ENCODE results near the gene MFSD6.
"Not testable (repeated sequence)": the region's sequence is repeated elsewhere in the genome, so short reads cannot be mapped to it uniquely, and the experiment has no call there.

Gene MFSD6

DNA sequence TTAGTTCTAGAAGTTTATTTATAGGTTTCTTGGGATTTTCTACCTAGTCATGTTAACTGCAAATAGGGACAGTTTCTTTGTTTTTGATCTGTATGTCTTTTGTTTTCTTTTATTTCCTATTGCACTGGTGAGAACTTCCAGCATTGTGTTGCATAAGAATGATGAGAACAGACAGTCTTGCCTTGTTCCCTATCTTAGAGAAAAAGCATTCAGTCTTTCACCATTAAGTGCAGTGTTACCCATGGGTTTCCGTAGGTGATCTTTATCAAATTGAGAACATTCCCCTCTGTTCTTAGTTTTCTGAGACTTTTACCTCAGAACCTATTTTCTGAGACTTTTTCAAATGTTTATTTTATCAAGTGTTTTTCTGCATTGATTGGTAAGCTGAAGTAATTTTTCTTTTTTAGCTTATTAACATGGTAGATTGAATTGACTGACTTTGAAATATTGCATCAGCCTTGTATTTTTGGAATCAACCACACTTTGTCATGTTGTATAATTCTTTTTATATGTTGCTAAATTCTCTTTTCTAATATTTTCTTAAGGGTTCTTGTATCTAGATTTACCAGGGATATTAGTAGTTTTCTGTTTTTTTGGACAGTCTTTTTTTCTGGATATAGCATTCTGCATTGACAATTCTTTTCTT, 17.2 kb downstream of the MFSD6 start:
- no peaks in the 10 kb centered on the region; the same call in none of the 2 replicates for H3K79me2 ChIP-seq (ENCODE audit: control insufficient read depth, low read length)
- no peak overlapping the region for H3K4me2 ChIP-seq (ENCODE audit: low read length)
- TF ChIP-seq, protein P1, sequence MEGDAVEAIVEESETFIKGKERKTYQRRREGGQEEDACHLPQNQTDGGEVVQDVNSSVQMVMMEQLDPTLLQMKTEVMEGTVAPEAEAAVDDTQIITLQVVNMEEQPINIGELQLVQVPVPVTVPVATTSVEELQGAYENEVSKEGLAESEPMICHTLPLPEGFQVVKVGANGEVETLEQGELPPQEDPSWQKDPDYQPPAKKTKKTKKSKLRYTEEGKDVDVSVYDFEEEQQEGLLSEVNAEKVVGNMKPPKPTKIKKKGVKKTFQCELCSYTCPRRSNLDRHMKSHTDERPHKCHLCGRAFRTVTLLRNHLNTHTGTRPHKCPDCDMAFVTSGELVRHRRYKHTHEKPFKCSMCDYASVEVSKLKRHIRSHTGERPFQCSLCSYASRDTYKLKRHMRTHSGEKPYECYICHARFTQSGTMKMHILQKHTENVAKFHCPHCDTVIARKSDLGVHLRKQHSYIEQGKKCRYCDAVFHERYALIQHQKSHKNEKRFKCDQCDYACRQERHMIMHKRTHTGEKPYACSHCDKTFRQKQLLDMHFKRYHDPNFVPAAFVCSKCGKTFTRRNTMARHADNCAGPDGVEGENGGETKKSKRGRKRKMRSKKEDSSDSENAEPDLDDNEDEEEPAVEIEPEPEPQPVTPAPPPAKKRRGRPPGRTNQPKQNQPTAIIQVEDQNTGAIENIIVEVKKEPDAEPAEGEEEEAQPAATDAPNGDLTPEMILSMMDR (IDR thresholded peaks at IDR 0.05; ENCODE audit: low read depth, low read length, poor library complexity, severe bottlenecking): no peak
- no peaks in the 10 kb centered on the region for H3K9me3 ChIP-seq (ENCODE audit: control insufficient read depth, insufficient read depth, low read length)
- no peaks in the 10 kb centered on the region for H3K27me3 ChIP-seq (ENCODE audit: control insufficient read depth, low read length)
- H4K20me1 ChIP-seq (ENCODE audit: control insufficient read depth, insufficient read depth, low read depth, low read length): no peaks in the 10 kb centered on the region
- H3K9me2 ChIP-seq (replicated peaks; ENCODE audit: control insufficient read depth, low read length): no peaks in the 10 kb centered on the region
- H3K36me3 ChIP-seq (ENCODE audit: control insufficient read depth, low read length): peaks cover 3% of the 10 kb centered on the region; the same call in 1 of the 2 replicates
- H3K4me1 ChIP-seq (ENCODE audit: control insufficient read depth, low read length): peaks cover 7% of the 10 kb centered on the region
- H3K27ac ChIP-seq (ENCODE audit: low read depth, low read length): no peak overlapping the region
- H3F3A ChIP-seq (ENCODE audit: control insufficient read depth, insufficient read depth): no peaks in the 10 kb centered on the region; the same call in 1 of the 2 replicates
- no peak overlapping the region for H3K4me3 ChIP-seq (ENCODE audit: low read length)

DNA sequence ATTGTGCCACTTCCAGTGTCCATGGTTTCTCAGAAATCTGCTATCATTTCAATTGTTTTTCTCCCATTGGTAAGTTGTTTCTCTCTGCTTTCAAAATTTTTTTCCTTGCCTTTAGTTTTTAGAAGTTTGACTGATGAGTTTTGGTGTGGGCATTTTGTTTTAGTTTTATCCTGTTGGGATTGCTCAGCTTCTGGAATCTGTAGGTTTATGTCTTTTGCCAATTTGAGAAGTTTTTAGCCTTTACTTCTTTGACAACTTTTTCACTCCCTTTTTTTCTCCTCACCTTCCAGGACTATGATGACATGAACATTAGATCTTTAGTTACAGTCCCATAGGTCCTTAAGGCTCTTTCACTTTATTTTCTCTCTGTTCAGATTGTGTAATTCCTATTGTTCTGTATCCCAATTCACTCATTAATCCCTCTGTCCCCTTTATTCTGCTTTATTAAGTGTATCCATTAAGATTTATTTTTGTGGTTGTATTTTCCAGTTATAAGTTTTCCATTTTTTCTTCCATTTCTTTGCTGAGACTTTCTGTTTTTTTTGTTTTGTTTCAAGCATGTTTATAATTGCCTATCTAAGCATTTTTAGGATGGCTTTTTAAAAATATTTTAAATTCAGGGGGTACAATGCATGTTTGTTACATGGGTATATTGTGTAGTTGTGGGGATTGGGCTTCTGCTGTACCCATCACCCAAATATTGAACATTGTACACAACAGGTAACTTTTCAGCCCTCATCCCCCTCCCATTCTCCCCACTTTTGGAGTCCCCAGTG, 17.9 kb downstream of the MFSD6 start:
- no peaks in the 10 kb centered on the region; the same call in 1 of the 2 replicates for H3F3A ChIP-seq (ENCODE audit: control insufficient read depth, insufficient read depth)
- no peak for TF ChIP-seq EZH2phosphoT487 (IDR thresholded peaks at IDR 0.05; ENCODE audit: borderline replicate concordance, low read length)
- TF ChIP-seq, protein P1 (IDR thresholded peaks at IDR 0.05; ENCODE audit: low read depth, low read length, poor library complexity, severe bottlenecking): no peak
- no peaks in the 10 kb centered on the region; the same call in none of the 2 replicates for H3K79me2 ChIP-seq (ENCODE audit: control insufficient read depth, low read length)

DNA sequence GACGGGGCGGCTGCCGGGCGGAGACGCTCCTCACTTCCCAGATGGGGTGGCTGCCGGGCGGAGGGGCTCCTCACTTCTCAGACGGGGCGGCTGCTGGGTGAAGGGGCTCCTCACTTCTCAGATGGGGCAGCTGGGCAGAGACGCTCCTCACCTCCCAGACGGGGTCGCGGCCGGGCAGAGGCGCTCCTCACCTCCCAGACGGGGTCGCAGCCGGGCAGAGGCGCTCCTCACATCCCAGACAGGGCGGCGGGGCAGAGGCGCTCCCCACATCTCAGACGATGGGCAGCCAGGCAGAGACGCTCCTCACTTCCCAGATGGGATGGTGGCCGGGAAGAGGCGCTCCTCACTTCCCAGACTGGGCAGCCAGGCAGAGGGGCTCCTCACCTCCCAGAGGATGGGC, 22.7 kb downstream of the MFSD6 start:
- H3K27ac ChIP-seq (ENCODE audit: low read depth, low read length); H3K36me3 ChIP-seq (ENCODE audit: control insufficient read depth, low read length); H3K79me2 ChIP-seq (ENCODE audit: control insufficient read depth, low read length); H3F3A ChIP-seq (ENCODE audit: control insufficient read depth, insufficient read depth); H4K20me1 ChIP-seq (ENCODE audit: control insufficient read depth, insufficient read depth, low read depth, low read length); H3K27me3 ChIP-seq (ENCODE audit: control insufficient read depth, low read length); H3K9me3 ChIP-seq (ENCODE audit: control insufficient read depth, insufficient read depth, low read length); H3K9me2 ChIP-seq (replicated peaks; ENCODE audit: control insufficient read depth, low read length); H3K4me3 ChIP-seq (ENCODE audit: low read length); H3K4me2 ChIP-seq (ENCODE audit: low read length); H3K4me1 ChIP-seq (ENCODE audit: control insufficient read depth, low read length): not testable (repeated sequence)

More for the DNA sequence above, 17.9 kb downstream of the MFSD6 start:
- no peak overlapping the region for H3K4me2 ChIP-seq (ENCODE audit: low read length)
- H3K4me1 ChIP-seq (ENCODE audit: control insufficient read depth, low read length): peaks cover under 1% of the 10 kb centered on the region; the same call in 1 of the 2 replicates
- H3K4me3 ChIP-seq (ENCODE audit: low read length): no peak overlapping the region
- H3K9me2 ChIP-seq (replicated peaks; ENCODE audit: control insufficient read depth, low read length): no peaks in the 10 kb centered on the region
- H4K20me1 ChIP-seq (ENCODE audit: control insufficient read depth, insufficient read depth, low read depth, low read length): no peaks in the 10 kb centered on the region
- peaks cover 3% of the 10 kb centered on the region; the same call in 1 of the 2 replicates for H3K36me3 ChIP-seq (ENCODE audit: control insufficient read depth, low read length)
- H3K27ac ChIP-seq (ENCODE audit: low read depth, low read length): no peak overlapping the region
- no peaks in the 10 kb centered on the region for H3K27me3 ChIP-seq (ENCODE audit: control insufficient read depth, low read length)
- H3K9me3 ChIP-seq (ENCODE audit: control insufficient read depth, insufficient read depth, low read length): no peaks in the 10 kb centered on the region

DNA sequence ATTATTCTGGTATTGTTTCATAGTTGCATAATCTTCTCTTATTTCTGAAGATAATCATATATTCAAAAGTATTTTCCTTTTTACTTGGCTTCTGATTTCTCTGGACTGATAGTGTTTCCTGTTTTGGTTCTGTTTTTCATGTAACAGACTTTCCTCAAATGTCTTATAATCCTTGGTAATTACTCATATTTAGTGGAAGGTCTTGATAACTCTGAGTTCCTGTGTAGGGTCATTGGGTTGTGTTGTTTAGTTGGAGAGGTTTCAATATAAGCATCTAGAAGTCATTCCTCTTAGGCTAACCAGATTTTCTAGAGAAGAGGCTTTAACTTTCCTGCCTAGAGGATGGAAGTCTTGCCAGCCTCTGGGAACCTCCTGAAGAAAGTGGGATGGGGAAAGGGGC, 23.8 kb downstream of the MFSD6 start:
- Histone ChIP-seq H3K4me1 (ENCODE audit: control insufficient read depth, low read length) (no peaks in the 10 kb centered on the region), H3K27me3 (ENCODE audit: control insufficient read depth, low read length) (no peaks in the 10 kb centered on the region), H4K20me1 (ENCODE audit: control insufficient read depth, insufficient read depth, low read depth, low read length) (no peaks in the 10 kb centered on the region), H3K36me3 (ENCODE audit: control insufficient read depth, low read length) (peaks cover 13% of the 10 kb centered on the region), H3K27ac (ENCODE audit: low read depth, low read length) (no peak overlapping the region), H3K9me3 (ENCODE audit: control insufficient read depth, insufficient read depth, low read length) (no peaks in the 10 kb centered on the region), H3K9me2 (replicated peaks; ENCODE audit: control insufficient read depth, low read length) (no peaks in the 10 kb centered on the region), H3K4me3 (ENCODE audit: low read length) (no peak overlapping the region), H3K79me2 (ENCODE audit: control insufficient read depth, low read length) (peaks cover 2% of the 10 kb centered on the region), H3K4me2 (ENCODE audit: low read length) (no peak overlapping the region), H3F3A (ENCODE audit: control insufficient read depth, insufficient read depth) (no peaks in the 10 kb centered on the region)
- no peak for TF ChIP-seq EZH2phosphoT487 (IDR thresholded peaks at IDR 0.05; ENCODE audit: borderline replicate concordance, low read length)
- TF ChIP-seq, protein P1 (IDR thresholded peaks at IDR 0.05; ENCODE audit: low read depth, low read length, poor library complexity, severe bottlenecking): no peak
